ENCODE data around the gene SLC39A11. TPM values are rescaled to one million over a fixed set of nuclear protein-coding genes. Genes with fewer than 3 reads are reported as not detected.

SLC39A11 gene
- total RNA-seq, 1 experiment from 2014 or later: 15.2 TPM

DNA sequence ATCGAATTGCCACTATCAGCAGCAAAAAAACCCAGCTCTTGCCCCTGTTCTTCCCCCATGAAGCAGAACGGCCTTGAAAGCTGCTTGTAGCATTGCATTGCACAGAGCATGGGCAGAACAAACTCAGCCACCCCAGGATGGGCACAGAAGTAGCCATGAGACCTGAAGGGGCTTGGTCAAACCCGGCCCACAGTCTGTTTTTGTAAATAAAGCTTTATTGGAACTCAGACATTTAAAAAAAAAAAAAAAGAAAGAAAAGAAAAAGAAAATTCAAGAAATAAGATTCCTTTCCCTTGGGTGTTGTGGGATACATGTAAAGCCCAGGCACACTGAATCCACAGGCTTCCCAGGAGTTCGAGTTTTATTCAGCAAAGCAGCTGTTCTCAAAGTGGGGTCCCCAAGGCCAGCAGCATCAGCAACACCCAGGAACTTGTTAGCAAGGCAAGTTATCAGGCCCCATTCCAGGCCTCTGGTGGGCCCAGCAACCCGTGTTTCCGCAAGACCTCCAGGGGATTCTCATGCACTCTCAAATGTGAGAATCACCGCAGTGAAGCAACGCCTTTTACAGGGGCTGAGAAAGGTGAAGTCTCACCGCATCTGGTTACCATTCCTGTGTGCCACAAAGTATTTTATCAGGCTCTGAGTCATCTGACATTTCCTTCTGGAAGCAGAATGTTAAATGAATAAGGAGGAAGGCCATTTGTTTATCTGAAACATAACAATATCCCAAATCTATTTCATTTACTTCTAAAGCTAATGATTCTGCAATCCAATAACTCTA, 108.2 kb downstream of the SLC39A11 start:
- Histone ChIP-seq H2BK15ac (ENCODE audit: low read depth, low read length) (no peak overlapping the region), H3K27ac (ENCODE audit: insufficient read length, low read depth, low read length) (no peak overlapping the region), H3K27me3 (ENCODE audit: insufficient read depth, low read length) (no peaks in the 10 kb centered on the region), H3K18ac (ENCODE audit: insufficient read length, low read depth, low read length) (no peak overlapping the region), H4K91ac (ENCODE audit: insufficient read length, low read depth, low read length) (no peak overlapping the region), H3K9ac (ENCODE audit: extremely low read depth, insufficient read length, low read length) (no peak overlapping the region), H3K79me2 (ENCODE audit: insufficient read depth, low read length) (no peaks in the 10 kb centered on the region), H3K4me1 (ENCODE audit: insufficient read depth, low read length) (no peaks in the 10 kb centered on the region), H3K23ac (ENCODE audit: insufficient read length, low read depth, low read length) (no peak overlapping the region), H3K4me2 (ENCODE audit: insufficient read depth, insufficient read length, low read length) (no peak overlapping the region), H3K23me2 (ENCODE audit: insufficient read length, low read depth, low read length, poor library complexity, severe bottlenecking) (no peaks in the 10 kb centered on the region), H3K79me1 (ENCODE audit: insufficient read depth, low read depth, low read length, poor library complexity, severe bottlenecking) (no peaks in the 10 kb centered on the region), H2AFZ (ENCODE audit: low read length) (no peak overlapping the region), H4K20me1 (ENCODE audit: control insufficient read depth, insufficient read depth, insufficient read length) (no peaks in the 10 kb centered on the region), H2BK120ac (ENCODE audit: low read depth, low read length, poor library complexity, severe bottlenecking) (no peak overlapping the region), H2AK5ac (ENCODE audit: insufficient read length, low read length) (no peak overlapping the region), H3K14ac (ENCODE audit: insufficient read depth, low read length) (no peak overlapping the region), H2BK5ac (ENCODE audit: insufficient read length, low read length) (no peak overlapping the region), H3K9me3 (ENCODE audit: control insufficient read depth, low read depth, low read length) (no peaks in the 10 kb centered on the region), H3T11ph (ENCODE audit: low read length) (no peak overlapping the region), H2BK12ac (ENCODE audit: insufficient read length, low read depth, low read length) (no peak overlapping the region), H4K8ac (replicated peaks; ENCODE audit: insufficient read length, low read depth, low read length) (no peak overlapping the region), H2BK20ac (ENCODE audit: low read depth, low read length, poor library complexity, severe bottlenecking) (no peak overlapping the region), H4K5ac (ENCODE audit: insufficient read length, low read depth, low read length) (no peak overlapping the region), H3K56ac (ENCODE audit: insufficient read length, low read depth, low read length) (no peak overlapping the region), H3K4ac (ENCODE audit: low read depth, low read length) (no peak overlapping the region)
- Mint-ChIP-seq H3K27me3 (ENCODE audit: low read depth) (no peaks in the 10 kb centered on the region), H3K4me1 (peaks cover 4 to 6% of the 10 kb centered on the region in 2 experiments), H3K27ac (no peak overlapping the region), H3K9me3 (no peaks in the 10 kb centered on the region), H3K4me3 (no peak overlapping the region), H3K36me3 (ENCODE audit: insufficient read depth in 1 of 3, low read depth in 3 of 3) (no peaks in the 10 kb centered on the region)
- DNase-seq: no peak
- no peak for TF ChIP-seq CTCF (conservative IDR thresholded peaks at IDR 0.05)
- no CpG with 5 or more reads among the region's 9 CpGs for WGBS (ENCODE audit: extremely low coverage, insufficient read length, low lambda C conversion rate)
